OCI-LY1 (cell line): ENCODE results near the gene PDXDC1.
"Not testable (repeated sequence)": the region's sequence is repeated elsewhere in the genome, so short reads cannot be mapped to it uniquely, and the experiment has no call there.

ENCODE experiments used
- H2AFZ ChIP-seq: fragments of 200-600 bp; sonication (generic), shearing (Covaris generic); 2 replicates; pipeline ENCODE4 v1.6.0; 2014; ENCODE audit warnings: antibody characterized with exemption, mild to moderate bottlenecking, low read length
- H3F3A ChIP-seq: fragments of 200-600 bp; sonication (generic), shearing (Covaris generic); 2 replicates; pipeline ENCODE4 v1.6.0; 2014; ENCODE audit warnings: mild to moderate bottlenecking, antibody characterized with exemption, low read length, moderate library complexity; ENCODE audit not compliant: insufficient read depth
- H3K27ac ChIP-seq: fragments of 200-600 bp; sonication (generic); 2 replicates; pipeline ENCODE4 v1.5.1; 2014; ENCODE audit warnings: low read length, mixed run types, mild to moderate bottlenecking, low read depth; ENCODE audit not compliant: poor library complexity, severe bottlenecking
- H3K27me3 ChIP-seq: fragments of 200-600 bp; sonication (generic); 2 replicates; pipeline ENCODE4 v1.6.0; 2014; ENCODE audit warnings: antibody characterized with exemption, mild to moderate bottlenecking, low read length, moderate library complexity; ENCODE audit not compliant: insufficient read depth
- H3K36me3 ChIP-seq: fragments of 200-600 bp; sonication (generic); 2 replicates; pipeline ENCODE4 v1.6.1; 2014; ENCODE audit warnings: mild to moderate bottlenecking, antibody characterized with exemption, low read length, moderate library complexity, mixed read lengths; ENCODE audit not compliant: insufficient read depth
- H3K4me1 ChIP-seq: fragments of 200-600 bp; sonication (generic); 2 replicates; pipeline ENCODE4 v1.5.1; 2014; ENCODE audit warnings: mild to moderate bottlenecking, low read length, moderate library complexity; ENCODE audit not compliant: insufficient read depth, severe bottlenecking
- H3K4me2 ChIP-seq: fragments of 200-600 bp; sonication (generic), shearing (Covaris generic); 2 replicates; pipeline ENCODE4 v1.6.1; 2014; ENCODE audit warnings: low read length
- H3K4me3 ChIP-seq: fragments of 200-600 bp; sonication (generic); 2 replicates; pipeline ENCODE4 v1.5.1; 2014; ENCODE audit warnings: low read length, low read depth, mild to moderate bottlenecking, mixed read lengths; ENCODE audit not compliant: poor library complexity, severe bottlenecking
- H3K79me2 ChIP-seq: fragments of 200-600 bp; shearing (Covaris generic); 2 replicates; pipeline ENCODE4 v1.6.1; 2016; ENCODE audit warnings: mixed run types, low read length, mixed read lengths; ENCODE audit not compliant: insufficient read depth
- H3K9ac ChIP-seq: fragments of 200-600 bp; sonication (generic), shearing (Covaris generic); 2 replicates; pipeline ENCODE4 v1.6.1; 2014; ENCODE audit warnings: mild to moderate bottlenecking, low read length, mixed read lengths
- H3K9me2 ChIP-seq: fragments of 200-600 bp; sonication (generic), shearing (Covaris generic); 2 replicates; pipeline ENCODE4 v1.6.1; 2014; ENCODE audit warnings: low read depth, mild to moderate bottlenecking, low read length, mixed read lengths
- H3K9me3 ChIP-seq: fragments of 200-600 bp; shearing (Covaris generic); 2 replicates; pipeline ENCODE4 v1.6.1; 2014; ENCODE audit warnings: low read length, mixed read lengths
- H4K20me1 ChIP-seq: fragments of 200-600 bp; sonication (generic), shearing (Covaris generic); 2 replicates; pipeline ENCODE4 v1.6.0; 2016; ENCODE audit warnings: mild to moderate bottlenecking, low read length; ENCODE audit not compliant: insufficient read depth

Gene PDXDC1, protein sequence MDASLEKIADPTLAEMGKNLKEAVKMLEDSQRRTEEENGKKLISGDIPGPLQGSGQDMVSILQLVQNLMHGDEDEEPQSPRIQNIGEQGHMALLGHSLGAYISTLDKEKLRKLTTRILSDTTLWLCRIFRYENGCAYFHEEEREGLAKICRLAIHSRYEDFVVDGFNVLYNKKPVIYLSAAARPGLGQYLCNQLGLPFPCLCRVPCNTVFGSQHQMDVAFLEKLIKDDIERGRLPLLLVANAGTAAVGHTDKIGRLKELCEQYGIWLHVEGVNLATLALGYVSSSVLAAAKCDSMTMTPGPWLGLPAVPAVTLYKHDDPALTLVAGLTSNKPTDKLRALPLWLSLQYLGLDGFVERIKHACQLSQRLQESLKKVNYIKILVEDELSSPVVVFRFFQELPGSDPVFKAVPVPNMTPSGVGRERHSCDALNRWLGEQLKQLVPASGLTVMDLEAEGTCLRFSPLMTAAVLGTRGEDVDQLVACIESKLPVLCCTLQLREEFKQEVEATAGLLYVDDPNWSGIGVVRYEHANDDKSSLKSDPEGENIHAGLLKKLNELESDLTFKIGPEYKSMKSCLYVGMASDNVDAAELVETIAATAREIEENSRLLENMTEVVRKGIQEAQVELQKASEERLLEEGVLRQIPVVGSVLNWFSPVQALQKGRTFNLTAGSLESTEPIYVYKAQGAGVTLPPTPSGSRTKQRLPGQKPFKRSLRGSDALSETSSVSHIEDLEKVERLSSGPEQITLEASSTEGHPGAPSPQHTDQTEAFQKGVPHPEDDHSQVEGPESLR

DNA sequence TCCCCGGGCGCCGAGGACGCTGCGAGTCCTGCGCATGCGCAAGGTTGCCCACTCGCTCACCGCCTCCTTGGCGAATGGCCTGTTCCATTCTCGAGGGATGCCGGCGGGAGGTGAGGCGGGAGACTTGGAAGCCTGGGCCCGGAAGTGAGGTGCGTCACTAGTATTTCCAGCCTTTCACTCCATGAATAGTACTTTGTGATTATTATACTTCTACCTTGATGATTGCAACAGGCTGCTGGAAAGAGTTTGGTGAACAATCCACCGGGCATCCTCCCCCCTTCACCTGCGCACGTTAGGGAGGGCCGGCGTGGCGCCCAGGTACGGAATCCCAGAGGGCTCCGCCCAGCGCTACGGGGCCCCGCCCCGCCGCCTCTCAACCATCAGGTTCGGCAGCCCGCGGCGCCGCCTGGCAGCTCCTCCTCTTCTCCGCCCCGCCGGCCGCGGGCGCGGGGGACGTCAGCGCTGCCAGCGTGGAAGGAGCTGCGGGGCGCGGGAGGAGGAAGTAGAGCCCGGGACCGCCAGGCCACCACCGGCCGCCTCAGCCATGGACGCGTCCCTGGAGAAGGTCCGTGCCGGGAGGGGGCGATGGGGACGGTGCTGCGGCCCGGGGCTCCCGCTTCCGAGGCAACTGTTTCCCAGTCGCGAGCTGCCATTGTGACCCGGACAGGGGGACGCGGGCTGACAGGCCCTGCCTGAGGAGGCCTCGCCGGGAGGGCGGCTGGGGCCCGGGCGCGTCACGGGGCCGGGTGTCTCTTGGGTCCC lies at the start of gene PDXDC1:
TSS of gene PDXDC1 (plus strand) at position 371 of the 762 bp plus-strand sequence. CDS start at position 545, 174 bp downstream.
- peak within 1 kb of the TSS; percentile 75 for H3K9ac ChIP-seq
- not testable (repeated sequence) for H4K20me1 ChIP-seq, H3K36me3 ChIP-seq, H3K9me2 ChIP-seq, H3K9me3 ChIP-seq, H3F3A ChIP-seq, H3K79me2 ChIP-seq, H3K27me3 ChIP-seq
- H3K4me1 ChIP-seq, result peaks cover 28% of the 10 kb centered on the region
- peak within 1 kb of the TSS; percentile 73 for H3K4me3 ChIP-seq
- peak within 1 kb of the TSS; percentile 80 for H3K4me2 ChIP-seq
- peak within 1 kb of the TSS; percentile 92; the same call in 1 of the 2 replicates for H2AFZ ChIP-seq
- H3K27ac ChIP-seq, result peak within 1 kb of the TSS; percentile 34

DNA sequence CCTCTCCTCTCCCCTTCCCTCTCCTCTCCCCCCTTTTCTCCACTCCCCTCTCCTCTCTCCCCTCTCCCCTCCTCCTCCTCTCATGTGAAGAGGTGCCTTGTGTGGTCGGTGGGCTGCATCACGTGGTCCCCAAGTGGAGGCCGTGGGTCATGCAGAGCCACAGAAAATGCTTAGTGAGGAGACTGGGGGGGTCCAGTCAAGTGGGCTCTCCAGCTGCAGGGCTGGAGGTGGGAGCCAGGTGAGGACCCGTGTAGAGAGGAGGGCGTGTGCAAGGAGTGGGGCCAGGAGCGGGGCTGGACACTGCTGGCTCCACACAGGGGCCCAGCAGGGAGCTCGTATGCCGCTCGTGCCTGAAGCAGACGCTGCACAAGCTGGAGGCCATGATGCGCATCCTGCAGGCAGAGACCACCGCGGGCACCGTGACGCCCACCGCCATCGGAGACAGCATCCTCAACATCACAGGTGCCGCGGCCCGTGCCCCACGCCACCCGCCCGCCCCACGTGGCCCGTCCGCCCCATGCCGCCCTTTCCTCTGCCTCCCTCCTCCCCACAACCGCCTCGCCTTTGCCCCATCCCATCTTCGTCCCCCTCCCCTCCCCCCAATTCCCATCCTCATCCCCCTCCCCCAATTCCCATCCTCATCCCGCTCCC lies 46.6 kb upstream of the PDXDC1 start:
- H3K4me1 ChIP-seq, H4K20me1 ChIP-seq, H3K9me3 ChIP-seq, H3K27me3 ChIP-seq, H3K79me2 ChIP-seq, H3K4me2 ChIP-seq, H3K36me3 ChIP-seq, H2AFZ ChIP-seq, H3K9me2 ChIP-seq, H3K27ac ChIP-seq, H3K4me3 ChIP-seq, H3F3A ChIP-seq, H3K9ac ChIP-seq: not testable (repeated sequence)

DNA sequence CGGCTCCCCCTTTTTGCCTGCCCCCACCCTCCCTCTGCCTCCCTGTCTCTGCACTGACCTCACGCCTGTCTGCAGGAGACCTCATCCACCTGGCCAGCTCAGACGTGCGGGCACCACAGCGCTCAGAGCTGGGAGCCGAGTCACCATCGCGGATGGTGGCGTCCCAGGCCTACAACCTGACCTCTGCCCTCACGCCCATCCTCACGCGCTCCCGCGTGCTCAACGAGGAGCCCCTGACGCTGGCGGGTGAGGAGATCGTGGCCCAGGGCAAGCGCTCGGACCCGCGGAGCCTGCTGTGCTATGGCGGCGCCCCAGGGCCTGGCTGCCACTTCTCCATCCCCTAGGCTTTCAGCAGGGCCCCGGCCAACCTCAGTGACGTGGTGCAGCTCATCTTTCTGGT lies 45.6 kb upstream of the PDXDC1 start:
- not testable (repeated sequence) for H3K4me1 ChIP-seq, H3K36me3 ChIP-seq, H3K79me2 ChIP-seq, H3K4me2 ChIP-seq, H2AFZ ChIP-seq, H3K9me2 ChIP-seq, H3K9me3 ChIP-seq, H3K27ac ChIP-seq, H3K9ac ChIP-seq, H3K27me3 ChIP-seq, H4K20me1 ChIP-seq, H3F3A ChIP-seq, H3K4me3 ChIP-seq

DNA sequence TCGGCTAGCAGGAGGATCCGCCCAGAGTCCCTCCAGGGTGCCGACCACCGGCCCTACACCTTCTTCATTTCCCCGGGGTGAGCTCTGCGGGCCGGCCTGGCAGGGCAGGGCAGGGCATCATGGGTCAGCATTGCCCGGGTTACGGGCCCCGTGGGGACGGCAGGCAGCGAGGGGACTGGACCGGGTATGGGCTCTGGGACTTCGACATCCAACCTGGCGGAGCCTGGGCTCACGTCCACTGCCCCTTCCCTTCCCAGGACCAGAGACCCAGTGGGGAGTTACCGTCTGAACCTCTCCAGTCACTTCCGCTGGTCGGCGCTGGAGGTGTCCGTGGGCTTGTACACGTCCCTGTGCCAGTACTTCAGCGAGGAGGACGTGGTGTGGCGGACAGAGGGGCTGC lies 44.6 kb upstream of the PDXDC1 start:
- H3K9me3 ChIP-seq, H3K4me1 ChIP-seq, H3K9me2 ChIP-seq, H3K4me2 ChIP-seq, H3K27me3 ChIP-seq, H3K4me3 ChIP-seq, H3K79me2 ChIP-seq, H3F3A ChIP-seq, H3K27ac ChIP-seq, H2AFZ ChIP-seq, H3K9ac ChIP-seq, H3K36me3 ChIP-seq, H4K20me1 ChIP-seq: not testable (repeated sequence)

DNA sequence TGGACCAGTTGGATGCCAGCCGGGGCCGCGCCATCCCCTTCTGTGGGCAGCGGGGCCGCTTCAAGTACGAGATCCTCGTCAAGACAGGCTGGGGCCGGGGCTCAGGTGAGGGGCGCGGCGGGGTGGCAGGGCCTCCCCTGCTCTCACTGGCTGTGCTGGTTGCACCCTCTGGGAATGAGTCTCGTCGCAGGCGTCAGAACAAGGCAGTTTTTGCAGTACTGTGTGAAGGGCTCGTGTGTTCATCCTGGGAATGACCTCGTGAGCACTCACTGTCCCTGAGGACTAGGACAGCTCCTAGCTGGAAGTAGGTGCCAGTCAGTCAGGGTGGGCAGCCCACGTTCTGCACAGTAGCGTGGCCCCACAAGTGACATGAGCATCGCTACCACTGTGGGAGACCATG lies 43.9 kb upstream of the PDXDC1 start:
- H3F3A ChIP-seq, H3K9me2 ChIP-seq, H3K9me3 ChIP-seq, H3K9ac ChIP-seq, H3K27me3 ChIP-seq, H3K4me2 ChIP-seq, H3K27ac ChIP-seq, H3K4me1 ChIP-seq, H2AFZ ChIP-seq, H3K79me2 ChIP-seq, H4K20me1 ChIP-seq, H3K4me3 ChIP-seq, H3K36me3 ChIP-seq: not testable (repeated sequence)

DNA sequence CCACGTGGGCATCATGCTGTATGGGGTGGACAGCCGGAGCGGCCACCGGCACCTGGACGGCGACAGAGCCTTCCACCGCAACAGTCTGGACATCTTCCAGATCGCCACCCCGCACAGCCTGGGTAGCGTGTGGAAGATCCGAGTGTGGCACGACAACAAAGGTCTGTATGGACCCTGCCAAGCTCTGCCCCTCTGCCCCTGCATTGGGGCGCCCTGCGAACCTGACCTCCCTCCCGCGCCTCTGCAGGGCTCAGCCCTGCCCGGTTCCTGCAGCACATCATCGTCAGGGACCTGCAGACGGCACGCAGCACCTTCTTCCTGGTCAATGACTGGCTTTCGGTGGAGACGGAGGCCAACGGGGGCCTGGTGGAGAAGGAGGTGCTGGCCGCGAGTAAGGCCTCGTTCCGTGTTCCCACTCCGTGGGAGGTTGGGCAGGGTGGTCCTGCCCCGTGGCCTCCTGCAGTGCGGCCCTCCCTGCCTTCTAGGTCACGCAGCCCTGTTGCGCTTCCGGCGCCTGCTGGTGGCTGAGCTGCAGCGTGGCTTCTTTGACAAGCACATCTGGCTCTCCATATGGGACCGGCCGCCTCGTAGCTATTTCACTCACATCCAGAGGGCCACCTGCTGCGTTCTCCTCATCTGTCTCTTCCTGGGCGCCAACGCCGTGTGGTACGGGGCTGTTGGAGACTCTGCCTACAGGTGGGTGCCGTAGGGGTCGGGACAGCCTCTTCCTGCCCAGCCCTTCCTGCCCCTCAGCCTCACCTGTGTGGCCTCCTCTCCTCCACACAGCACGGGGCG lies 42.0 kb upstream of the PDXDC1 start:
- H3K36me3 ChIP-seq, H3K9ac ChIP-seq, H4K20me1 ChIP-seq, H3K27ac ChIP-seq, H3K27me3 ChIP-seq, H3K9me2 ChIP-seq, H3K9me3 ChIP-seq, H3K4me3 ChIP-seq, H3K79me2 ChIP-seq, H3K4me1 ChIP-seq, H3K4me2 ChIP-seq, H3F3A ChIP-seq, H2AFZ ChIP-seq: not testable (repeated sequence)
